Right lobe of liver (tissue), 4 donors: Measurements from ENCODE around the gene OSBPL10.

Experiments
- CTCF ChIP-seq, 4 donors: fragments of 200-600 bp in 3 of 4; fragments of 450-650 bp in 1 of 4; IDR thresholded peaks; one replicate each; pipeline versions ENCODE4 v1.5.1 to v1.8.0; 2016 to 2022; ENCODE audit warnings: antibody characterized with exemption in 4 of 4, mild to moderate bottlenecking in 2 of 4
- POLR2A ChIP-seq: fragments of 450-650 bp; IDR thresholded peaks from one replicate; pipeline ENCODE4 v1.6.1; 2017; ENCODE audit warnings: antibody characterized with exemption, mild to moderate bottlenecking
- donor health status: DM: no; HTN: no; CAD: no.
- donor health status: DM: no; HTN: no; CAD: no.
- donor health status: DM: no; HTN: yes; CAD: no.

- TF ChIP-seq CTCF (IDR thresholded peaks at IDR 0.05) (no peak), POLR2A (no peak)
Measured at GRCh38 chr3:31879365-31879764, 101.7 kb downstream of the OSBPL10 start.
